GM21390 (cell line): ENCODE data around the gene CHST13.

ENCODE experiments used
- ATAC-seq: cut with Tn5 transposase; IDR thresholded peaks from one replicate; pipeline ENCODE4 v1.9.1; 2021; ENCODE audit not compliant: unreplicated experiment

The CHST13 gene

DNA sequence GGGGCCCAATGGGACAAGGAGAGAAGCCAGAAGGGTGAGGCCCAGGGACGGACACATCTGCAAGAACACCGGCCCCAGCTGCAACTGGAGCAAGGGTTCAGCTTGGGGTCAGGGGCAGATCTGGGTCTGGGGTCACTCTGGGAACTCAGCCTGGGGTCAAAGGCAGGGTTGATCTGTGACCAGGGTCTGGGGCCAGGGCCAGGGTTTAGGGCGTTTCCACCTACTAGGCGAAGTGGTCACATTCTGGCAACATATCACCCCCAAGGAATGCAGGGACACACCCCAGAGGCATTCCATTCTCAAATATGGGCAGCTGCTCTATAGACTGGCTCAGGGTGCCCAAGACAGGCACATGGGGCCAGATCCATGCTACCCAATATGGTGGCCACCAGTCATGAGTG, 15.4 kb upstream of the CHST13 start:
- ATAC-seq = no peak

GRCh38 chr3:126509597-126510307, 14.2 kb upstream of the CHST13 start:
- no peak for ATAC-seq

GRCh38 chr3:126510308-126510910, 13.5 kb upstream of the CHST13 start:
- ATAC-seq = no peak

DNA sequence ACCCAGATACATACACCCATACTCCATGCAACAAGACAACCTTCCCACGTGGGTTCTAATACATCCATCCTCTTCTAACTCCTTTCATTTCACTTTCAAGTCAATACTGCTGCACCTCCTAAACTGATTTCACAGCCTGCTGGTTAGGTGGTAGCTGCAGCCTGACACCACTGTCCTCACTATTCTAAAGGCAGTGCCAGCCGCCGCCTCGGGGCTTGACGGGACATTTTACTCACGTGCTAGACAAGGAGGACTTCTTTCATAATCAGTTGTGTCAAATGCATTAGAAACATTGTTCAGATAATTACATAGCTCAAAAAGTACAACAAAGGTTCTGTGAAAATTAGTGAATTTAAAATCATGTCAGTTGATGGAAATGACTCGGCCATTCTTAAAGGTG, 12.7 kb upstream of the CHST13 start:
- ATAC-seq = no peak

DNA sequence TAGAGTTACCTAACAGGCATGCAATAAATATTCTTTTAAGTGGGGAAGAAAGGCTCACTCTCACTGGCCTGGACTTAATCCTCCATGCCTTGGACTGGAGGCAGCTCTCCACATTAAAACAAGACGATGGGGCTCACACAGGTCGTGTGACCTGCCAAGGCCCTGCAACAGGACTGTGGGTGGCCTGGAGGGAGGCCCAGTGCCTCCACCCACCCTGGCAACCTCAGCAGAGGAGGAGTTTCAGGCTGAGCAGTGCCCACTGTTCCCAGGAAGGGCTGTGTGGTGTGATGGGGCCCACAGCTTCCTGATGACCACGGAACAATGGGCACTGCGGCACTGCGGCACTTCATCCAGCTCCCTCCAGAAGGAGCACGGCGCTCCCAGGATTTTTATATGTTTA, 11.9 kb upstream of the CHST13 start:
- ATAC-seq = no peak

GRCh38 chr3:126512916-126513650, 10.9 kb upstream of the CHST13 start:
- ATAC-seq = no peak

GRCh38 chr3:126514161-126514560, 9.8 kb upstream of the CHST13 start:
- no peak for ATAC-seq

GRCh38 chr3:126515066-126515706, 8.8 kb upstream of the CHST13 start:
- ATAC-seq = no peak

DNA sequence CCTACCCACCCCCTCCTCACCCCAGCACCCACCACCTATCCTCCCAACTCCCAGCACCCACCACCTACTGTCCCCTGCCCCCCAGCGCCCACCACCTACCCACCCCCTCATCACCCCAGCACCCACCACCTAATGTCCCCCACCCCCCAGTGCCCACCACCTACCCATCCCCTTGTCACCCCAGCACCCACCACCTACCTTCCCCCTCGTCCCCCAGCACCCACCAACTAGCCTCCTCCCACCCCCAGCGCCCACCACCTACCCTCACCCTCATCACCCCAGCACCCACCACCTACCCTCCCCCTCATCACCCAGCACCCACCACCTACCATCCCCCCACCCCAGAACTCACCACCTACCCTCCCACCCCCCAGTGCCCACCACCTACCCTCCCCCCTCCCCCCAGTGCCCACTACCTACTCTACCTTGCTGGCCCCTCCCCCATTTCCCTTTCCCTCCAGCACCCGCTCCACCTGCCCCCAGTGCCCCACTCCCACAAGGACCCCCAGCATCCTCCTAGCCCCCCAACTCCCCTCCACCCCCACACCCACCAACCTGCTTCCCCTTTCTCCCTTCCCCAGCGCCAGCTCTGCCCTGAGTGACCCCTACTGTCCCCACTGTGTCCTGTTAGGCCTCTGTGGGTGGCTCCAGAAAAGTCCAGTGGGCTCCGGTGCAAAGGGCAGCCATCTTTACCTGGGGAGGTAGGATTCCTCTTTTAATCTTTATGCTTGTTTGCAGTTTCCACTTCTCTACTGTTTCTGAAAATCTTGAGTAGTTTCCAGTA, 7.6 kb upstream of the CHST13 start:
- ATAC-seq = no peak

DNA sequence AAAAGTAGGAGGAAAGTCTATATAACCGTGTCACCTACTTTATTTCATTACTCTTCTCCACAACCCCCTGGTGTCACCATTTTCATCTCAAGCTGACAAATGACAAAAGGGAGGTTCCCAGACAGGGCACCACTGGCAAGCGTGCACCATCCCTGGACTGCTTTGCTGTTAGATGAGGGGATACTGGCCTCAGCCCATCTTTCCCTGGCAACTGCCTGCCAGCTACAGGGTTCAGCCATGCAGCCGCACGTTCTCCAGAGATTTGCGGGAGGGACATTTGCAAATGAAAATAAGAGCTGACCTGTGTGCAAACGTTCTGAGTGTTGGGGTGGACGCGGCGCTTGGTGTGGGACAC, 7.0 kb upstream of the CHST13 start:
- no peak for ATAC-seq

DNA sequence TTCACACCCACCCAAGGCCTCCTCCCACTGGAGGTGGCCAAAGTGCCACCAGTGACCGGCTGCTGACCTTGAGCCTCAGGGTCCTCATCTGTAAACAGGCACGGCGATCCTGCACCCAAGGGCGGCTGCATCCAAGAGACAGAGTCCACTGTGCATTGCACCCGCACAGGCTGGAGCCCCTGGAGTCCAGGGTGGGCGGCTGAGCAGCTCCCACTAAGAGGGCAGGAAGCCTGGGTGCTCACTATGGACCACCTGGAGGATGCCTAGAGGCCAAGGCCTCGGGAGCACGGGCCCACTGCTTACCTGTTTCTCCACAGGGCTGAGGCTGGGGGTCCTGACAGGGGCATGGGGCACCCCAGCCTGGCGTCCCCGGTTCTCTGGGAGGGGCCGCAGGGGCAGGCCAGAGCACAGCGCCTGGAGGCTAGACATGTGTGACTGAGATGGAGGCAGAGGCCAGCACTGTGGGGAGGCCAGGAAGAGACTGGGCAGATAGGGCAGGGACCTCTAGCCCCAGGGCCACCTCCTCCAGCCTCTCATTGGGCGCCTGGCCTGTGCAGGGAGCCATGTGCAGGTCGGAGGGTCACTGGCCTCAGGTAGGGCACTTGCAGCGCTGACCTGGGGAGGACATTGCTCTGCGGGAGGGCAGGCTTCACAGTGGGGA, 6.5 kb upstream of the CHST13 start, which contains the start of gene UROC1:
Gene UROC1, minus strand, starts transcription at position 483 of the 661 bp plus-strand sequence. Its CDS starts 54 bp downstream, at position 429.
- no peak for ATAC-seq

- ATAC-seq = no peak
Observed at GRCh38 chr3:126517986-126518778, 5.8 kb upstream of the CHST13 start.

DNA sequence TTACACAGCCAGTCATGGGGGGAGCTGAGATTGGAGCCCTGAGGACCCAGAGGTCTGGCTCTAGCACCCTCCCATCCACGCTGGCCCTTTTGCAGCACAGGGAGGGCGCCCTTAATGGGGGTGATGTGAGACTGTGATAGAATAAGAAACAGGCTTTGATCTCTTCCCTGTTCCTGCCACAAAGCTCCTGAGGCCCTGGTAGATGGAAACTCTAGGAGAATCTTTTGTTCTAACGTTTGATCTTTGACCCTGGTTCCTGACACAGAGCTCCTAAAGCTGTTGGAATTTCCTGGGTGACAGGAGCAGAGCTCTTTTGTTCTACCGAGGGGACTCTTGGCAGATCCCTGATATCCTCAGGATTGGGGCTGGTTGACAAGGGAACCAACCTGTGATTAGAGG, 5.2 kb upstream of the CHST13 start:
- no peak for ATAC-seq

DNA sequence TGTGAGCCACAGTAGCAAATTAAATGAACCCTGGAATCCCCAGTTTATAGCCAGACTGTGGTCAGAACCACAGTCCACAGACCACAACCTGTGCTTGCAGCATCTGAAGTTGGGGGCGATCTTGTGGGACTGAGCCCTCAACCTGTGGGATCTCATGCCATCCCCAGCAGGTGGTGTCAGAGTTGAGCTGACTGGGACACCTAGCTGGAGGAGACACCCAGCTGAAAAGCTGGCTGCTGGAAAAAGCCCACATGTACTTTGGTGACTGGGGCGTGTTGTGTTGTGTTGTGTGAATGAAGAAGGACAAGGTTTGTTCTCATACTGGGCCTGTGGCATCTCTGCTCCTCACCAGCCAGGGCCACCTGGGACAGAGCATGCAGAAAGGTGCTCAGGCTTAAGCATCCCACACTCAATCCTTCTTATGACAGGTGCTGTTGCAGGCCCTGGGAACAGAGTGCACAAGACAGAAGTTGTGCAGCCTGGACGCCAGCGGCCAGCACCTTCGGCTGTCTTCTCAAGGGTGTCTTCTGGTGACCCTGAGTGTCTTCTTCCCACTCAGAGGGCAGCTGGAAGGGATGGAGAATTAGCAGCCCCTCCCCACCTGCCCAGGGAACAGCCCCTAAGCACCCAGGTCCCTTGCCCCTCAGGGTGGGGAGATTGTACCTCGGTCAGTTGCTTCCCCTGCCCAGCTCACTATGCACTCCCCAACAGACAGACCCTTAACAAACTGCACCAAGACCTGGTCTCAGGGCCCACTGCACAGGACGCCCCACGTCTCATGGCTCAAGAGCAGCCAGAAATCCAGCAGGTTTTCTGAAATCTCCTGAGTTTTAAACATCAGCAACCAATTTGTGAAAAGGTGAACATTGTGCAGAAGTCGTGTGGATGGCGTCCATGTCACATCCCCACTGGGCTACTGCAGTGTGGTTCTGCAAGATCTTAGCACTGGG, 4.2 kb upstream of the CHST13 start:
- no peak for ATAC-seq

GRCh38 chr3:126521122-126521891, 2.6 kb upstream of the CHST13 start:
- ATAC-seq = no peak

DNA sequence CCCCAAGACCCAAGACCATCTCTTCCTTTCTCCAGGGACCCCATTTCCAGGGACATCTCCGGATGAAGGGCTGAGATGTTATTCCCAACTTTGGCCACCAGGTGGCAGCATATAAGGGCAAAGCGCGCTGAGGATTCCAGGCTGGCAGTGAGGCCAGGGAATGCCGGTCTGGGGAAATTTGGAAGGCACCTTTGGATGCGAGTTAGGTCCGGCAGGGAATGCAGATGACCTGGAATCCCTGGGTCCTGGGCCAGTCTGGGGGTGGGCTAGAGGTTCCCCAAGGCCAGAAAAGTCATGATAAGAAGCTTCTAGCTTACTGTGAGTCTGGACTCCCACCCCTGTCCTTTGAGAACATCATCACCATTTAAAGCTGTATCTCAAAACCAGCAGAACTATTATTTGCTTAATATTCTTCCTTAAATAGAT, 1.6 kb upstream of the CHST13 start:
- no peak for ATAC-seq

GRCh38 chr3:126524429-126524988, 554 bp downstream of the CHST13 start:
- no peak for ATAC-seq
